ENCODE measurements around the gene LHX5. TPM values are rescaled to one million over a fixed set of nuclear protein-coding genes. Genes with fewer than 3 reads are reported as not detected.
A peak's percentile ranks its signal among the peaks of the same experiment; 100 is the strongest.

LHX5 gene
- total RNA-seq, 1 donor from 2014 or later, result 1.5 TPM

DNA sequence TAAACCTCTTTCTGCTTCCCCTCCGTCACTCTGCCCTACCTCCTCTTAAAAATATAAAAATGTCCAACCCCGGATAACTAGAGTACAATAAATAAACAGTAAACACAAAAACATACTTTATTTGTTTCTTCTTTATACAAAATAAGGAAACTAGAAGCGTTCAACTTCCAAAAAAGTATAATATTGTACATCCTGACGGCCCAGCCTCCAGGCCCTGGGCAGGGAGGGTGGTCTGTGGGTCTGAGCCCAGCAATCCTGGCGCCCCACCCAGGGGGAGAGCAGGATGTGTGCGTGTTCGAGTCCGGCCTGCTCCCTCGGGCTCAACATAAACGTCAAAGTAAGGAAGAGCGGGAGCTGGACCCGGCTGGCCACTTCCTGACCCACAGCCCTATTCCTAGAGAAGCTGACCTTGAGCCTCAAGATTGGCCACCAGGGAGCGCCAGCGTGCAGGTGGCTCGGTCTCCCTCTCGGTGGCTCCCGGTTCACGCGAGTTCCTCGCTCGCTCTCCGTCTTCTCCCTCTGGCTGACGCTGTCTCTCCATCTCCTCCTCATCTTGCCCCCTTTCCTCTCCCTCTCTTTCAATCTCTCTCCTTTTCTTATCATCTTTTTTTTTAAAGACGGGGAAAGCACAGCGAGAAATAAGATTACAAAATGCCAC is 9.4 kb downstream of the LHX5 start:
- TF ChIP-seq, protein P1, sequence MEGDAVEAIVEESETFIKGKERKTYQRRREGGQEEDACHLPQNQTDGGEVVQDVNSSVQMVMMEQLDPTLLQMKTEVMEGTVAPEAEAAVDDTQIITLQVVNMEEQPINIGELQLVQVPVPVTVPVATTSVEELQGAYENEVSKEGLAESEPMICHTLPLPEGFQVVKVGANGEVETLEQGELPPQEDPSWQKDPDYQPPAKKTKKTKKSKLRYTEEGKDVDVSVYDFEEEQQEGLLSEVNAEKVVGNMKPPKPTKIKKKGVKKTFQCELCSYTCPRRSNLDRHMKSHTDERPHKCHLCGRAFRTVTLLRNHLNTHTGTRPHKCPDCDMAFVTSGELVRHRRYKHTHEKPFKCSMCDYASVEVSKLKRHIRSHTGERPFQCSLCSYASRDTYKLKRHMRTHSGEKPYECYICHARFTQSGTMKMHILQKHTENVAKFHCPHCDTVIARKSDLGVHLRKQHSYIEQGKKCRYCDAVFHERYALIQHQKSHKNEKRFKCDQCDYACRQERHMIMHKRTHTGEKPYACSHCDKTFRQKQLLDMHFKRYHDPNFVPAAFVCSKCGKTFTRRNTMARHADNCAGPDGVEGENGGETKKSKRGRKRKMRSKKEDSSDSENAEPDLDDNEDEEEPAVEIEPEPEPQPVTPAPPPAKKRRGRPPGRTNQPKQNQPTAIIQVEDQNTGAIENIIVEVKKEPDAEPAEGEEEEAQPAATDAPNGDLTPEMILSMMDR (conservative IDR thresholded peaks at IDR 0.05), result peak; percentile 88
- no peaks in the 10 kb centered on the region for H3K9me3 Mint-ChIP-seq
- peaks cover 3% of the 10 kb centered on the region for H3K36me3 Mint-ChIP-seq (ENCODE audit: low read depth)
- H3K4me3 Mint-ChIP-seq, result peak overlapping the region; percentile 82
- no peak overlapping the region for H3K27ac Mint-ChIP-seq (ENCODE audit: unreplicated experiment)
- peaks cover 98% of the 10 kb centered on the region for H3K27me3 Mint-ChIP-seq (ENCODE audit: low read depth)
- peak; percentile 87 for DNase-seq (ENCODE audit: low read depth, low spot score)
- peaks cover 21% of the 10 kb centered on the region for H3K4me1 Mint-ChIP-seq

DNA sequence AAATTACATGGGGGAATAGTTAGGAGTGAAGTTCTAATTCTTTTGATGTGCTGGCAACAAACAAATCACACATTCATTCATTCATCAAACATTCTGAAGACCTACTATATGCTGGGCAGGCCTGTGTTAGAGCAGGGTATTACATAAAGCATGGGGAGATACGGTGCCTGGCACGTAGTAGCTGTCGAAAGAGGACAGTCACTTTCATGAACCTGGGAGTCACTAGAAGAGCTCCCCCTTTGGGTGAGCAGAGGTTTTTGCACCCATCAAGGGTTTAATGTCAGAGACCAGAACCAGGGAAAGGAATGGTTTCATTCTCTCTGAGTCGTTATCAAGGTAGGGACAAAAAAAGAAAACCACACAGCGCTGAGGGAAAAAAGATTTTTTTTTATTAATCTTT is 10.0 kb downstream of the LHX5 start:
- peaks cover 17% of the 10 kb centered on the region for H3K4me1 Mint-ChIP-seq

DNA sequence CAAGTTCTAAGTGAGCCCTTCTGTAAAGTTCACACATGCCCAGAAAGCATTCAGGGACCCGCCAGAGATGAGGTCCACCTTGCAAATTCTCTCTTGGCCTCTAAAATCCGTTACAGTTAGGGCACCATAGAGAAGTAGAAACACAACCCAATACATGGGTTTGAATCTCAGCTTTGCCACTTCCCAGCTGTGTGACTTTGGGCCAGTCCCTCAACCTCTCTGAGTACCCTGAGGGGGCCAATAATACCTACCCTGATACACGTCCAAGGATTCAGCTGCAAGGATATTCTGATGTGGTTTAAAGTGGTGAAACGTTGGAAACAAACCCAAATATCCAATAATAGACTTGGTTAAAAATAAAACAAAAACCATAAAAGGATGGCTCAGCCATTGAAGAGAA is 11.7 kb downstream of the LHX5 start:
- no peaks in the 10 kb centered on the region for H3K36me3 Mint-ChIP-seq (ENCODE audit: low read depth)
- DNase-seq (ENCODE audit: low read depth, low spot score), result no peak
- H3K9me3 Mint-ChIP-seq, result no peaks in the 10 kb centered on the region
- no peak overlapping the region for H3K4me3 Mint-ChIP-seq
- TF ChIP-seq, protein P1 (conservative IDR thresholded peaks at IDR 0.05), result no peak
- peaks cover 11% of the 10 kb centered on the region for H3K4me1 Mint-ChIP-seq
- H3K27ac Mint-ChIP-seq (ENCODE audit: unreplicated experiment), result no peak overlapping the region
- H3K27me3 Mint-ChIP-seq (ENCODE audit: low read depth), result peaks cover 93% of the 10 kb centered on the region

More for the DNA sequence above, 10.0 kb downstream of the LHX5 start:
- H3K4me3 Mint-ChIP-seq, result peak overlapping the region; percentile 18
- DNase-seq (ENCODE audit: low read depth, low spot score), result no peak
- H3K27ac Mint-ChIP-seq (ENCODE audit: unreplicated experiment), result no peak overlapping the region
- TF ChIP-seq, protein P1 (conservative IDR thresholded peaks at IDR 0.05), result no peak
- H3K36me3 Mint-ChIP-seq (ENCODE audit: low read depth), result peaks cover under 1% of the 10 kb centered on the region
- H3K27me3 Mint-ChIP-seq (ENCODE audit: low read depth), result peaks cover 98% of the 10 kb centered on the region
- no peaks in the 10 kb centered on the region for H3K9me3 Mint-ChIP-seq

DNA sequence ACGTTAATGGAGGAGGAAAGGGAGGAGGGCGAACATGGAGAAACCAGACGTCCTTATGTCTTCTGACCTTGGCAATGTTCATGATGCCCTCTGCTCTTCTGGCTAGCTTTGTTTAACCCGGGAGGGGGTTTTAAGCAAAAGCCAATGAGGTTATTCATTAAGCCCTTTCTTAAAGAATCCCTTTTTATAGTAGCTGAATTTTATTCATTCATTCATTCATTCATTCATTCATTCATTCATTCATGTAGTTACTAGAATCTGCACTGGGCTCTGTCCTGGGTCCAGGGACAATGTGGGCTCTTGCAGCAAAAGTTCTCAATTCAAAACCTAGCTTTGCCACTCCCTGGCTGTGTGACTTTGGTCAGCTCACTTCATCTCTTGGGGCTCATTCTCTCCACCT is 14.0 kb downstream of the LHX5 start:
- peaks cover 3% of the 10 kb centered on the region for H3K4me1 Mint-ChIP-seq
- TF ChIP-seq, protein P1 (conservative IDR thresholded peaks at IDR 0.05), result no peak

DNA sequence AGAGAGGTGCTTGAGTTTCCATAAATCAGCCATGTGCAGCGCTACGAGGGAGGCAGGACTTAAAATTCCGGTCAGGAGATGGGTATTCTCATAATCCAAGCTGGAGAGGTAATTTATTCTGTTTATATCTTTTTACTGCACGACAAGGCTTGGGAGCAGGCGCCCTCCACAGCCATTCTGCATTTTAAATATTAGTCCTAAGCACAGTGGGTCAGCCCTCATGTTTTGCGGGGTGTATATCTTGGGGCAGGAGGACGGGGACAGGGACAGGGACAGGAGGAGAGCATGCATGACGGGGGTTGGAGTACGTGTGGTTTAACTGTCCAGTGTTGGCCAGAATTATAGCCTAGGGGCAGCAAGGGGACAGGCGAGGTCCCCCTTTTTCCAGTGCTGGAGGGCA is 14.5 kb downstream of the LHX5 start:
- Mint-ChIP-seq H3K27me3 (ENCODE audit: low read depth) (peaks cover 89% of the 10 kb centered on the region), H3K4me1 (no peaks in the 10 kb centered on the region), H3K9me3 (no peaks in the 10 kb centered on the region), H3K36me3 (ENCODE audit: low read depth) (no peaks in the 10 kb centered on the region), H3K27ac (ENCODE audit: unreplicated experiment) (no peak overlapping the region), H3K4me3 (no peak overlapping the region)
- DNase-seq (ENCODE audit: low read depth, low spot score), result no peak
- TF ChIP-seq, protein P1 (conservative IDR thresholded peaks at IDR 0.05), result no peak

More for the DNA sequence above, 14.0 kb downstream of the LHX5 start:
- DNase-seq (ENCODE audit: low read depth, low spot score), result no peak
- no peaks in the 10 kb centered on the region for H3K9me3 Mint-ChIP-seq
- no peak overlapping the region for H3K4me3 Mint-ChIP-seq
- H3K27ac Mint-ChIP-seq (ENCODE audit: unreplicated experiment), result no peak overlapping the region
- no peaks in the 10 kb centered on the region for H3K36me3 Mint-ChIP-seq (ENCODE audit: low read depth)
- H3K27me3 Mint-ChIP-seq (ENCODE audit: low read depth), result peaks cover 89% of the 10 kb centered on the region

All from neural crest cell (in vitro differentiated cells).